Stomach (tissue), 4 donors: ENCODE data around the gene ELOVL1.

ENCODE experiments used
- CTCF ChIP-seq, 7 experiments: fragments of 450-650 bp in 4 of 7; fragments of 200-600 bp in 3 of 7; sonication (generic) in 3 of 7; IDR thresholded peaks; one replicate each; pipeline ENCODE4 v1.5.1; 2016 to 2019; ENCODE audit warnings: antibody characterized with exemption in 7 of 7, control low read depth in 2 of 7, mild to moderate bottlenecking in 1 of 7
- EP300 ChIP-seq: sonication (generic); formaldehyde crosslinking; IDR thresholded peaks from one replicate; pipeline ENCODE4 v1.6.1; 2017; ENCODE audit warnings: antibody characterized with exemption
- POLR2A ChIP-seq, 4 donors: fragments of 450-650 bp; IDR thresholded peaks; one replicate each; pipeline ENCODE4 v1.6.1; 2016; ENCODE audit warnings: antibody characterized with exemption in 4 of 4, control low read depth in 2 of 4, mild to moderate bottlenecking in 1 of 4, moderate library complexity in 1 of 4
- POLR2AphosphoS5 ChIP-seq, 3 donors: sonication (generic); formaldehyde crosslinking; IDR thresholded peaks; one replicate each; pipeline ENCODE4 v1.6.1; 2016; ENCODE audit warnings: antibody characterized with exemption in 3 of 3

GRCh38 chr1:43337588-43337987, 30.2 kb downstream of the ELOVL1 start, which contains the start of gene MPL:
- TF ChIP-seq CTCF (IDR thresholded peaks at IDR 0.05): no peak
- no peak for TF ChIP-seq POLR2A (IDR thresholded peaks at IDR 0.05)
- TF ChIP-seq EP300: no peak
- TF ChIP-seq POLR2AphosphoS5 (IDR thresholded peaks at IDR 0.05): no peak
